T-helper 1 cell treated with Interleukin-12 subunit alpha and Interleukin-12 subunit beta and Interleukin-4 antibody, amounts not matched to agents 30 ng/mL and 1 ng/mL, for 36 hours (primary cell): Measurements from ENCODE around the gene SLC38A10. TPM values are rescaled to one million over a fixed set of nuclear protein-coding genes. Genes with fewer than 3 reads are reported as not detected.

Experiments used
- intact Hi-C: fragments of 100-400 bp; cut with micrococcal nuclease; formaldehyde crosslinking; loops from one replicate; pipeline ENCODE4 v1.15.1; 2024
- total RNA-seq: library from RNA; stranded (reverse); gene quantifications from 2 replicates; pipeline ENCODE4 v1.2.3, GENCODE V29; 2022

Gene SLC38A10
- total RNA-seq = 126 and 133 TPM in 2 replicates

DNA sequence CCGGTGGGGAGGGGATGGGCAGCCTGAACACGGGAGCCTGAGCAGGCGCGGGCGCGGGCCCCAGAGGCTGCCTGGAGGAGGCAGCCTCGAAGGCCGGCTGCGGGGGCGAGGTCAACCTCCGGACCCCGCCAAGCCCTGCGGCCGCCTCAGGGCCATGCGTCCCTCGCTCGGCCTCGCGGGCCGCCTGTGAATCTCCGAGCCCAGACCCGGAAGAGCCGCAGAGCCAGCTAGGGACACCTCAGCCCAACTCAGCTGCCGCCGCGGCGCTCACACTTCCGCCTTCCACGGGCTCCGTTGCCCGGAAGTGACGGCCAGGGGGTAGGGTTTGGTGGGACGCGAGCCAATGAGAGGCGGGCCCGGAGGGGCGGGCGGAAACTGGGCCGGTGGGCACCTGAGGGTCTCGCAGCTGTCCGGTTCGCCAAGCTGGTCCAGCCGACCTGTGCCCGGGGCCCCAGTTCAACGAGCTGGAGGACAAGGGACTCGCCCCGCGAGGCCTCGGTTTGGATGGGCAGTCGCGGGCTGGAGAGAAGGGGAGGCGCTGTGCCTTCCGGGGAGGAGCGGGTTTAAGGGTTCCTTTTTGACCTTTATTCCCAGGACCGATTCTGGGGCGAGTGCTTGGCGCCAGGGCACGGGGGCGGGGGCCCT, at the start of gene SLC38A10:
Gene SLC38A10, minus strand, starts transcription at position 277 of the 645 bp plus-strand sequence. CDS start 386 bp downstream, outside the sequence.
- intact Hi-C loops = loop anchor here (1.0 to 10.0 kb wide), 6 partner anchors 10 to 1148 kb away; partner anchors contain the start of genes ACTG1, EIF4A3, NDUFAF8 and TEPSIN

DNA sequence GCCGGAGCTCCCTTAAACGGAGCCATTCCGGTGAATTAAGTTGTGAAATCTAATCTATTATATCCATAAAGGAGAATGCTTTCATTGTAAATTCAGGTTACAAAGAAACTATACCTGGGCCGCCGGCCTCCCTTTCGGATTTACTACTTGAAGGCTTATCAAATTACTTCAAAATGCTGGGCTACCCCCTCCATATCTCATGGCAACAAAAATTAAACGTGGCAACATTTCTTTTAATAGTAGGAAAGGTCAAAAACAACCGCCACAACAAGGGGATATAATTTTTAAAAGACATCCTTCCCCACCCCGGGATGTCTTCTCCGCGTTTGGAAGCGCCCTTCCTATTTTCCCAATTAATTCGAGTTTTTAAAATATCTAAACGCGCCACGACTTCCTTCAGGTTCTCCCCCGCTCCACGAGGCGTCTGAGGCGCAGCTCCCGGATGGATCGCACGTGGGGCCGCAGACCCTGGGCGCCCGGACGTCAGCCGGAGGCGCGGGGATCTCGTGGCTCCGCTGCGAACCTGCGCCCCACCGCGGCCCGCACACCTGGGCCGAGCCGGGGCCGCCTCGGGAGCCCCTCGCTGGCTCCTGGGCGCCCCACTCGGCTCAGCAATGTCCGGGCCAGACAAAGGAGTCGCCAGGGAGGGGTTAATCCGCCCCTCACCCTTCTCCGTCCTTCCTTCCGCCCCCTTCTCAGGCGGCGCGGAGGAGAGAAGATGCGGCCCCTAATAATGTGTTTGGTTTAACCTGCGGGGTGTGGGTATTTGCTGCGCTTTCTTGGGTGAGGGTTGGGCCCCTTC, 47.4 kb upstream of the SLC38A10 start:
- intact Hi-C loops = loop anchor here (1.0 kb wide), 1 partner anchor 53 kb away; the partner anchor contains the start of gene BAHCC1

DNA sequence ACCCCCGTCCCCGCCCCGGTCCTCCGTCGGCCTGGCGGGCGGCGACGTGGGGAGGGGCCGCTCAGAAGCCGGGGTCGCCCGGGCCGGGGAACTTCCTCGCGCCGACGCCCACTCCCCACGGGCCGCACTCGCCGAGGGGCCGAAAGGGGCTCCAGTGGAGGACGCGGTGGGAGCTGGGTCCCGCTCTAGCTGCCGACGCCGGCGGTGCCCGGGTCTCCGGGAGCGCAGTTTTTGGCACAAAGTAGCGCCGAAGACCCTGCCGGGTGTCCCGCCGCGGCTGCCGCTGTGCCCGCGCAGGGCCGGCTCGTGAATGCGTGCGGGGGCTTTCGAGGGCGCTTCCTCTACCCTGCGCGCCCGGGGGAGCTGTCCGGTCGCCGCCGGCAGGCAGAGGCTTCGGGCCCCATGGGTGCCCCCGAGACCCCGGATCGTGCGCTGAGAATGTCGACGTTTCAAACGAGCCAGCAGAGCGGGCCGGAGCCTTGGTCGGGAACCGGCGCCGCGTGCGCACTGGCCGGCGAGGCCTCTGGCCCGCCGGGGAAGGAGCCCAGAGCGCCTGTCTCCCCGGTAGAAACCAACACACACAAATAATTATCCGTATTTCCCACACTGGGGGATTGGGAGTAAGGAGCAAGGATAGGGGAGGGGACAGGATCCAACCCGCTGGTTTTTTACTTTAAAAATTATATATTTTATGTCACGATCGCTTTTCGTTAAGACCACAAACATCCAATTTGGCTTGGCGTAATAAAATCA, 46.6 kb upstream of the SLC38A10 start:
- intact Hi-C loops = loop anchor here (1.0 kb wide), 1 partner anchor 54 kb away; the partner anchor contains the start of gene BAHCC1

DNA sequence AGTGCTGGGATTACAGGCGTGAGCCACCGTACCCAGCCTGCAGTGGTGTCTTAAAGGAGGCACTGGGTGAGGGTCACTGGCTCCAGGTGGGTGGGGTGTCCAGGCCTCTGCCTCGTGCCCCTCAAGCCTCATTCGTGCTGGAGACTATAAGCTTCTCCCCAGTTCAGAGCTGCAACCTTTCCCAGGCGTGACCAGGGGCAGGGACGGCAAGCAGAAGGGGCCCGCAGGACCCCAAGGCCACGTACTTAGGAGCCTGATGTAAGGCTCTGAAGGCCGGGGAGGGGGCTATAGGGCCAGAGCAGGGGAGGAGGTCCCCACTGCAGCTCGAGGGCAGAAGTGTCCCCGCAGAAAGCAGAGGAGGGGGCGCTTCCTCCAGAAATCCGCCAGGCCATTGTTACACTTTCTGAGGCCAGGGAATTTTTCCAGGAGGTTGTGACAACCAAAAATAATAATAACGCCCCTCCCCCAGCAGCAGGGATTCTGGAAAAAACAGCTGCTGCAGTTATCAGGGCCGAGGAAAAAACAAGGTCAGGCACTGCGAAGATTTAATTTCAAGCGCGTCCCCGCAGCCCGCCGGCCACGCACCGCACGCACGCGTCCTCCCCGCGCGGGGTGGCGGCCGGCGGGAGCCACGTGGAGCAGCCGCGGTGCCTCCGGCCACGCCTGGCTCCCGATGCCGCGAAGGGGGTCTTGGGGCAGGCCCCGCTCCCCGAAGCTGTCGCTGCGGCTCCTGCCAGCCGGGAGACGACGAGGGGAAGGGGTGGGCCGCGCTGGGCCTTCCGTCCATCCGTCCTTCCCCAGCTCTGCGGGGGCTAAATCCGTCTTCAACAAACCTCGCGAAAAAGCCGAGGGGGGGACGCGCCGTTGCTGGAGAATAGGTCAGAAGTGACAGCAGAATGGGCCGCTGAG, 45.8 kb upstream of the SLC38A10 start:
- intact Hi-C loops = no loop called here

DNA sequence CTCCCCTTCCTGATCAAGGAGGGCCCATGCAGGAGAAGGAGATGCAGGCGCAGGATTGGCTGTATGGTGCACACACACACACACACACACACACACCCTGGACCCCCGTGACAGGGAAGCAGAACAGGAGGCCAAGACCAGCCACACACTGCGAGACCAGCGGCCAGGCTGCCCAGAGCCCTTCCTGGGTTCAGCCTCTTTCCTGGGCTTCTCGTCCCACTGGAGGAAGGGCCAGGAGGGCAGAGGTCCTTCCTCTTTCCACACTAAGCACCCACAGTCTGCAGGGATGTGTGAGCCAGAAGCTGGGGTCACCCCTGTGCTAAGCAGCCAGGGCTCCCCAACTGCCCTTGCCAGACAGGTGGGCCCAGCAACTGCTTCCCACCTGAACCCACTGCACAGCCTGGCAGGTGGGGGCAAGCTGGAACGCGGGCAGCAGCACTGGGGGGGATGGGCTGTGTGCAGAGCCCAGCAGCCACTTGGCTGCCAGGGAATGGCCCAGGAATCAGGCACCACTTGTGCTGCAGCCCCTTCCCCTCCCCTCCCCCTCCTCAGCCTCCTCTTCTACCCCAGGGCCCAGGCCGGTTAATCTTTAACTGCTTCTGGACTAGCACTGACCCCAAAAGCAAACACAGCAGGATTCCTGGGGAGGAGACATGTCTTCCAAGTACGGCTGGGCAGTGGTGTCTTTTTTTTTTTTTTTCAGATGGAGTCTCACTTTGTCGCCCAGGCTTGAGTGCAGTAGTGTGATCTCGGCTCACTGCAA, 44.6 kb upstream of the SLC38A10 start:
- intact Hi-C loops = no loop called here

DNA sequence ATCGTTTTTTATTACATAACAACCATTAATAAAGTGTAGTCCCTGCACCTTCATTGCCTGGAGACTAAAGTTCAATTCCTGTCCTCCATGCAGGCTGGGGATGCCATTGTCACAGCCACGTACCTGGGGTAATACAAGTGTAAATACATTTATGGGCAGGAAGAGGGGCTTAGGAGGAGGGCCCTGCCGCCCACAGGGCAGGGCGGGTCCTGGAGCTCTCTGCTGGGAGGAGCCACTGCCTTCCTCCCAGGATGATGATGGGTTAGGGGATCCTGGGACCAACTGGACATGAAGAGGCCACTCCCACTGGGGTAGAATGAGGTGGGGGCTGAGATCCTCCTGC, 44.1 kb upstream of the SLC38A10 start:
- intact Hi-C loops = no loop called here

DNA sequence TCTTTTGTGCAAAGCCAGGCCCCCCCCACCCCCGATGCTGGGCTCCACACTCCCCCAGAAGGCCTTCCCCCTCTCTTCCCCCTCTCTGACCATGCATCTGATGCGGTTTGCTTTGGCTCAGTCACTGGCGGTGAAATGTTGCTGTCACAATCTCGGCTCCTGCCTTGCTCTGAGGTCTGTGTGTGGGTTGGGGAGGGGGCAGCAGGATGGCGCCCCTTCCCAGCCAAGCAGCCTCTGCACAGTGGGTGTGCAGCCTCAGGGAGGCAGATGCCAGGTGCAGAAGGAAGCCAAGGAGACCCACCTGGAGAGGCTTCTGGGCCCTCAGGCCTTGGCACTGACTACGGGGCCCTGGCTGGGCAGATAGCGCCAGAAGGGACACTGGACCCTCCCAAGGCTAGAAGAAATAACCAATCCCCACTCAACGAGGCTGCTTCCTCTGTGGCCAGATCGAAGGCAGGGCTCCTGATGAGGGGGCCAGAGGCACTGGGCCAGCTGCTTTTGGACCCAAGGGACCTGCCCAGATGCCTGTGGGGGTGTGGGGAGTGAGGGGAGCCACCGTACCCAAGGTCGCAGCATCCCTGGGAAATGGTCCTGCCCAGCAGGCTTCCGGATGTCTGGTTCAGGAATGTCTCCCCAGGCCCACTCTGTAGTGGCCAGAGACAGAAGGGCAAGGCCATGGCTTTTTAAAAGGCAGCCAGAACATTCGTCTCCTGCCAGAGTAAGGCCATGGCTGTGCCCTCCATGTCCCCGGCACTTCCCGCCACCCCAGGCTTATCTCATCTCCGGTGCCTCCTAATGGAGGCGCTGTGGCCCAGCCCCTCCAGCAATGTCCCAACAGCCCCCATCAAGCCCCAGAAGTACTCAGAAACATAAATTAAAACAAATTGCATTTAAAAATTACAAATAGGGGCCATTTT, 43.4 kb upstream of the SLC38A10 start:
- intact Hi-C loops = no loop called here

DNA sequence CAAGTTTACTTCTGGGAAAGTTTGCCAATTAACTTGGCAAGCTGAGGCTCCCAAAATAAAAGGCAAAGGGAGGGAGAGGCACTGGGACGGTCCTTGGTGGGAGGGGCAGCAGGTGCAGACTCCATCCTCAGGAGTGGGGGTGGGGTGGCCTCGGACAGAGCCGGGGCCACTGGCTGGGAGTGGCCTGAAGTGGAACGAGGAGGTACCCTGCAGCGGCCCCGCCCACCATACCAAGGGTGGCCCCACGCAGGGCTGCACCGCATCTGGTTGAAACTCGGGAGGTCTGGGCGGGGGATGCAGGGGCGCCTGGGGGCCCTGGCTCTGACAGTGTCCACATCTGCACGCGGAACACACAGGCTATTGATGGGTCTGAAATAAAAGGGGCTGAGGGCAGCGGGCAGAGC, 42.4 kb upstream of the SLC38A10 start:
- intact Hi-C loops = no loop called here

DNA sequence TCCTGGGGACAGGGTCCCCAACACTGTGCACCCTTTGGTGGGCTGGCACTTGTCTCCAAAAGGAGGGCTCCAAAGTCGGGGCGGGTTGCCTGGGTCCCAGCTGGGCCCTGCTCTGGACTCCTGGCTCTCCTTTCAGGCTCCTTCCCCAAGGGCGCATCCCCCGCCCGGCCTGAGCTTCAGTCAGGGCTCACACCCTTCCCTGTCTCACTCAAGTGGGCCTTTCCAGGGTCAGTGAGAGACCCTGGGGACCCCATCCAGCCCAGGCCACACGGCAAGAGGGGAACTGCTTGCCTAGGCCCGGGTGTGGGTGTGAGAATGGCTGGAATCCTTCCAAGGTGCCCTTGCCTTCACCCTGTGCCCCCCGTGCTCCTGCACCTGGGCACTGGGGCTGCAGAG, 41.8 kb upstream of the SLC38A10 start:
- intact Hi-C loops = no loop called here

DNA sequence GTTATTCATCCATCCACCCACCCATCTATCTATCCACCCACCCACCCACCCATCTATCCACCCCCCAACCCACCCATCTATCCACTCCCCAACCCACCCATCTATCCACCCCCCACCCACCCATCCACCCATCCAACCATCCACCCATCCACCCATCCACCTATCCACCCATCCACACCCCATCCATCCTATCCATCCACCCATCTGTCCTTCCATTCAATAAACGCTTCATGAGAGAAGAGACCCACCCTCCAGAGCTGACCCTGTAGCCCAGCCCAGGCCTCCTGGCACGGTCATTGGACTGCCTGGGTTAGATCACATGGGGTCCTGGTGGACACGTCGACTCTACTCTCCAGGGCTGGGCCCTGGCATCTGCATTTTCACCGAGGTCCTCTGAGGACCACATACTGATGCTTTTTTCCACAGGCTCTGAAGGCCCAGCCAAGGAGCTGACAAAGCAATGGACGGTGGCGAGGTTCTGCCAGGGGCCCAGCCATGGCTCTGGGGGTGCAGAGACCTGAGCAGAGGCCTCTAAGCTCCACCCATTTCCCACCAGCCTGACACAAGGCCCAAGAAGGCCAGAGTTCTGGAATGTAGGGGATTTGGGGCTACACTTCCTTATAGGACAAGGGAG, 41.3 kb upstream of the SLC38A10 start:
- intact Hi-C loops = no loop called here

DNA sequence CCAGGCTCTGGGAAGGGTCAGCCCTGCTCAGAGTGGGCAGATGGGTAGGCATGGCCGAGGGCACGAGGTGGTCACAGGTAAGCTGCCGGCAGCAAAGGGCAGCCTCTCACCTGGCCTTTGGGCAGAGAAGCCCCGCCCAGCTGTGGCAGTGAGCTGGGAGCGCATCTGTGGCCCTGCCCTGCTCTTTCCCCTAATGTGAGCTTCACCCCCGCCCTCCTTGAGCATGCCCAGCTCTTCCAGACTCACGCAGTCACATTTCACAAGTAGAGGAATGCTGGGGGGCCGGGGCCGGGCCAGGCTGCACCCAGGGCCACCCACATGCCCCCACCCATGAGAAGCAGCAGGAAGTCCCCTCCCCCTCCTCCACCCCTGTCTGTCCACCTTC, 40.7 kb upstream of the SLC38A10 start:
- intact Hi-C loops = no loop called here

DNA sequence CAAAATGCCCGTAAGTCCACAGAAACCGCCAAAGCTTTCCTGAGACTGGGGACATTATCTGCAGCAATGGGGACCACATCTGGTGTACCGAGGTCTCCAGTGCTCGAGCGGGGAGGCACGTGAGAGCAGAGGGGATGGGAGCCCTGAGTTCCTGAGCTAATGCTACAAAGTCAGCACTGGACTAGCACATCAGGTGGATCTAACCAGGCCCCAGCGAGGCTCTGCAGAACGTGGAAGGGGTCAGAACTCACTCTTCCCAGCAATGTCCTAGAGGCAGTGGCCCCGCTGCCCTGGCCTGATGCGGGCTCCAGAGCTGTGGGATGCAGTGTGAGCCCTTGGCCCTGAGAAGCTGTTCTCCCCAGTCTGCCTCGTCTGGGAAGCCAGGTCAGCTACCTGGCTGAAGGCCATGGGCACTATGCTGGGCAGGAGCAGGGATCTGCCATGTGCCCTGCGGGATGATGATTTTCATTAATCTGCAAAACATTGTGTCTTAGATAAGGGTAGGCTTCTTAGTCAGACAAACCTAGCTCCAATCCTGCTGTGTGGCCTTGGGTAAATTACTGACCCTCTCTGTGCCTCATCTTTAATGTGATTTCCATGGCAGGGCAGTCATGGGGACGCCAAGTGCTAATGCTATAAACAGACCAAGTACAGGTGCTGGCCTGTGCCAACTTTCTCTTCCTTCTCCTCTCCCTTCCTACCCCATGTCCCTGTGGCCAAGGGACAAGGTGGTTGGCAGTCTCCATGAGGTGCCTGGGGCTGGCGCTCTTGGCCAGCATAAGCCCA, 40.1 kb upstream of the SLC38A10 start:
- intact Hi-C loops = no loop called here

DNA sequence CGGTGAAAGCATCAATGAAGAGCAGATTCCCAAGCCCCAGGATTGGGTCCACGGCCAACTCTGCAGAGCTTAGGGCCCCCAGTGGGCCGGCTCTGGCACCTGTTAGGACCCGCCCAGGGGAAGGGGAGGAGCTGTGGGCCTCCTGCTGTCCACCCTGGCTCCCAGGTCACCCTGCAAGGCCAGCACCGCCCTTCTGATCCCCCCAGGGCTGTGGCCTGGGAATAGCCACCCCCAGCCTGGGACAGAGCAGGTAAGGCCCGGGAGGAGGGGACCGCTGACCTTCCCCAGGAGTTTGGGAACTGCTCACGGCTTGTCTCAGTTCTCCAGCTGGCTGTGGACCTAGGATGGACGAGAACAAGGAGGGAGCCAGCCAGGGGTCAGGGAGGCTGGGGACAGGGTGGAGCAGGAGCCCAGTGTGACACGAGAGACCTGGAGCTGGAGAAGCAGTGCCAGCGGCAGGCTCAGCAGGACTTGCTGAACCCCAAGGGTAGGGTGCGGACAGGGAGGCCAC, 39.3 kb upstream of the SLC38A10 start:
- intact Hi-C loops = no loop called here

DNA sequence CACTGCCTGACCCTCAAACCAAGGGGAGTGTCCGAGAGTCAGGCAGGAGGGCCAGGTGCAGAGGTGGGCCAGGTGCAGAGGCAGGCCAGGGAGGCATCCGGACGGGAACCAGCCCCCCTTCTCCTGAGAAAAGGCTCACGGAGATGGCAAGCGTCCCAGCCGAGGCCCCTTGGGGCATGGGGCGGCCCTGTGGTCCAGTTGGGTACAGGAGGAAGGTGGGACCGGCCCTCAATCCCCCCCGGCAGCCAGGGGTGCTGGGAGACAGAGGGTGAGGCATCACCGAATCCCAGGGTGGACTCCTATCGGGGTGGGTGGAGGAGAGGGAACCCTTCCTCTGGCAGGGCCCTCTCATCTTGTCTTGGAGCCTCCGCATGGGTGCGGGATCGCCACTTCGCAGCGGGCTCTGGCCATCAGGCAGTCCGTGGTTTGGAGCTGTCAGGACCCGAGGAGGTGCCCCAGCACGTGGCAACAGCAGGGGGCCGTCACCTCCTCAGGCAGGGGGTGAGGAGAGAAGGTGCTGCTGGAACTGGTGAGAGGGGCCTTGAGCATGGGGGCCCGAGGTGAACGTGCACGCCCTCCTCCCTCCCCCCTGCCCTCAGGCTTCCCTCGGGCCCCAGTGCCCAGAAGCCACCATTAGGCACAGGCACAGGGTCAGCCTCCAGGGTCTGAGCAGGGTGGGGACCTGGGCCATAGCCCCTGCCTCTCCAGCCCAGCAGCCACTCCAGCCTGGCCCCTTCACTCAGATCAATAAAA, 38.7 kb upstream of the SLC38A10 start:
- intact Hi-C loops = no loop called here

DNA sequence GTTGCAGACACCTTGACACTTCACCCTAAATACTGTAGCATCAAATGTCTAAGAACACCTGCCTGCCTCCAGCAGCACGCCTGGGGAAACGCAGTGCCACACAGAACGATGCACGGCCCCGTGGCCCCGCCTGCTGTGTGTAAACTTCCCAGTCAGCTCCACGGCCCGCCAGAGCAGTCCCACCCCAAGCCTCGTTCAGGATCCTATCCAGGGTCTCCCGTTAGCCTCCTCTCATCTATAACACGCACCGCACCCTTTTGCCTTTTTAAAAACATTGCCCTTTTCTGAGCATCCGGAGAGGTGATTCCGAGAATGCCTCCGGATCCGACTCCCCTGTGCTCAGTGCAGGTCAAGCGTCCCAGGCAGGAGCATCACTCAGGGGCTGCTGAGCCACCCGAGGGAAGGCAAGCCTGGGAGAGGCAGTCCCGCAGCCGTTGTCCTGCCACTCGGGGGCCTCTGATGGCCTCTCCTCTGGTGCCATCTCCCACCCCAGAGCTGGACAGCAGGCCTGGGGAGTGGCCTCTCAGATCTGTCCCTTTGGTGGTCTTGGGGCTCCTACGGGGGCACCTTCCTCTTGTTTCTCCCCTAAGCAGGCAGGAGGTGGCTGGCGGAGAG, 37.9 kb upstream of the SLC38A10 start:
- intact Hi-C loops = no loop called here

DNA sequence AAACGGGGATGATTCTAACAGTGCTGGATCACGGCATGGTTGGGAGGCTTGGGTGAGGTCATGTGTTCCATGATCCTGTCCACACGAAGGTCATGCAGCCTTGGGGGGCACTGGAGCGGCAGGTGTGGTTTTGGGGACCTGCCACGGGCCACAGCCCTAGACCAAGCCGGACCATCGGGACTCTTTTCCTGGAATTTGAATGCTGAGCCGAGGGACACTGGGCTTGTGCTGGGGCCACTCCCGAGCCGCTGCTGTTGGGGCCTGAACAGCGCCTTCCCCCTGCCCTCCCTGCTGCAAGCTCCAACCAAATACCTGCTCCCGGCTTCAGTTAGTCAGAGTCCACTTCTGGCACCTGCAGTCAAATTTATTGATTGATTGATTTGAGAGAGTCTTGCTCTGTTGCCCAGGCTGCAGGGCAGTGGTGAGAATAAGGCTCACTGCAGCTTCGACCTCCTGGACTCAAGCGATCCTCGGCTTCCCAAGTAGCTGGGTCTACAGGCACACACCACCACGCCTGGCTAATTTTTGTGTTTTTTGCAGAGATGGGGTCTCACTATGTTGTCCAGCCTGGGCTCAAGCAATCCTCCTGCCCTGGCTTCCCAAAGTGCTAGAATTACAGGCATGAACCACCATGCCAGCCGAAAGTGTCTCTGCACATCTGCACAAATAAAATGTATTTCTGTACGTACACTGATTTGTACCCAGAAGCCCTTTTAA, 37.2 kb upstream of the SLC38A10 start:
- intact Hi-C loops = no loop called here
